Neural crest cell (in vitro differentiated cells): Measurements from ENCODE around the gene RHD. TPM values are rescaled to one million over a fixed set of nuclear protein-coding genes. Genes with fewer than 3 reads are reported as not detected.

Experiments
- DNase-seq: peaks from one replicate; pipeline ENCODE4 v3.0.0; 2021; ENCODE audit warnings: low read depth, mixed read lengths, low spot score
- H3K27ac Mint-ChIP-seq: one replicate; pipeline ENCODE4 v1.8.0; 2021; ENCODE audit warnings: mild to moderate bottlenecking, mixed read lengths; ENCODE audit not compliant: unreplicated experiment
- H3K27me3 Mint-ChIP-seq: 2 replicates; pipeline ENCODE4 v1.8.0; 2021; ENCODE audit warnings: low read depth, mild to moderate bottlenecking, mixed read lengths
- H3K36me3 Mint-ChIP-seq: 2 replicates; pipeline ENCODE4 v1.8.0; 2021; ENCODE audit warnings: low read depth, mild to moderate bottlenecking, mixed read lengths
- H3K4me1 Mint-ChIP-seq: 2 replicates; pipeline ENCODE4 v1.8.0; 2021; ENCODE audit warnings: mixed read lengths
- H3K4me3 Mint-ChIP-seq: one replicate; pipeline ENCODE4 v1.8.0; 2021; ENCODE audit warnings: mild to moderate bottlenecking, mixed read lengths
- H3K9me3 Mint-ChIP-seq: 2 replicates; pipeline ENCODE4 v1.8.0; 2021; ENCODE audit warnings: mixed read lengths
- CTCF ChIP-seq: fragments of 200-600 bp; sonication (generic); conservative IDR thresholded peaks from 2 replicates; pipeline ENCODE4 v1.5.0; 2021; ENCODE audit warnings: antibody characterized with exemption, mild to moderate bottlenecking
- total RNA-seq: library from RNA; stranded (reverse); gene quantifications from 2 replicates; pipeline ENCODE4 v1.2.1, GENCODE V29; 2021

RHD gene
- total RNA-seq, 1 donor from 2014 or later, result 0.07 TPM

- peaks cover 8% of the 10 kb centered on the region for H3K36me3 Mint-ChIP-seq
- TF ChIP-seq CTCF, result no peak
- no peak for DNase-seq
- no peak overlapping the region for H3K4me3 Mint-ChIP-seq
- no peaks in the 10 kb centered on the region for H3K9me3 Mint-ChIP-seq
- no peaks in the 10 kb centered on the region for H3K27me3 Mint-ChIP-seq
- no peak overlapping the region for H3K27ac Mint-ChIP-seq
- no peaks in the 10 kb centered on the region for H3K4me1 Mint-ChIP-seq
These were observed 75.2 kb downstream of the RHD start for GRCh38 chr1:25347556-25347955.

- TF ChIP-seq CTCF, result no peak
- H3K36me3 Mint-ChIP-seq, result peaks cover 5% of the 10 kb centered on the region
- no peaks in the 10 kb centered on the region for H3K9me3 Mint-ChIP-seq
- H3K4me1 Mint-ChIP-seq, result no peaks in the 10 kb centered on the region
- no peak for DNase-seq
- no peak overlapping the region for H3K4me3 Mint-ChIP-seq
- H3K27ac Mint-ChIP-seq, result no peak overlapping the region
- no peaks in the 10 kb centered on the region for H3K27me3 Mint-ChIP-seq
These were observed 77.3 kb downstream of the RHD start for GRCh38 chr1:25349606-25350005.

GRCh38 chr1:25355841-25356395 is 83.6 kb downstream of the RHD start:
- H3K9me3 Mint-ChIP-seq, result no peaks in the 10 kb centered on the region
- TF ChIP-seq CTCF, result no peak
- no peaks in the 10 kb centered on the region for H3K4me1 Mint-ChIP-seq
- DNase-seq, result no peak
- H3K4me3 Mint-ChIP-seq, result no peak overlapping the region
- H3K27ac Mint-ChIP-seq, result no peak overlapping the region
- peaks cover 3% of the 10 kb centered on the region for H3K36me3 Mint-ChIP-seq
- no peaks in the 10 kb centered on the region for H3K27me3 Mint-ChIP-seq

- H3K9me3 Mint-ChIP-seq, result no peaks in the 10 kb centered on the region
- H3K27me3 Mint-ChIP-seq, result no peaks in the 10 kb centered on the region
- H3K27ac Mint-ChIP-seq, result no peak overlapping the region
- no peak for DNase-seq
- H3K36me3 Mint-ChIP-seq, result peaks cover 5% of the 10 kb centered on the region
- H3K4me1 Mint-ChIP-seq, result no peaks in the 10 kb centered on the region
- TF ChIP-seq CTCF, result no peak
- no peak overlapping the region for H3K4me3 Mint-ChIP-seq
These were observed 84.1 kb downstream of the RHD start for GRCh38 chr1:25356441-25356840.

- Mint-ChIP-seq H3K27ac (no peak overlapping the region), H3K36me3 (peaks cover 9% of the 10 kb centered on the region), H3K4me3 (no peak overlapping the region), H3K9me3 (no peaks in the 10 kb centered on the region), H3K27me3 (no peaks in the 10 kb centered on the region), H3K4me1 (no peaks in the 10 kb centered on the region)
- DNase-seq, result no peak
- no peak for TF ChIP-seq CTCF
These were observed 84.5 kb downstream of the RHD start for GRCh38 chr1:25356848-25357247.
